ENCODE measurements around the gene NMB.
"Not testable (repeated sequence)": the region's sequence is repeated elsewhere in the genome, so short reads cannot be mapped to it uniquely, and the experiment has no call there.

The NMB gene

GRCh38 chr15:84653584-84653909 lies 4.5 kb downstream of the NMB start:
- H3K4me1 Mint-ChIP-seq = peaks cover 43% of the 10 kb centered on the region
- H3K9me3 Mint-ChIP-seq = no peaks in the 10 kb centered on the region
- H3K4me3 Mint-ChIP-seq = peak overlapping the region; percentile 90
- ATAC-seq (replicated peaks; ENCODE audit: extremely low read depth, poor library complexity, severe bottlenecking) (no peak), DNase-seq (ENCODE audit: low spot score in 2 of 2) (no peak)
- no peaks in the 10 kb centered on the region for H3K27me3 Mint-ChIP-seq
- H3K27ac Mint-ChIP-seq (ENCODE audit: low read depth) = peak overlapping the region; percentile 92
- H3K36me3 Mint-ChIP-seq (ENCODE audit: insufficient read depth) = peaks cover 28% of the 10 kb centered on the region

GRCh38 chr15:84649706-84650105 lies 8.3 kb downstream of the NMB start:
- H3K4me3 Mint-ChIP-seq = no peak overlapping the region
- no peak for ATAC-seq (replicated peaks; ENCODE audit: extremely low read depth, poor library complexity, severe bottlenecking)
- H3K9me3 Mint-ChIP-seq = no peaks in the 10 kb centered on the region
- H3K27me3 Mint-ChIP-seq = no peaks in the 10 kb centered on the region
- no peak overlapping the region for H3K27ac Mint-ChIP-seq (ENCODE audit: low read depth)
- H3K36me3 Mint-ChIP-seq (ENCODE audit: insufficient read depth) = peaks cover 52% of the 10 kb centered on the region
- DNase-seq (ENCODE audit: low spot score in 2 of 2) = no peak
- peaks cover 40% of the 10 kb centered on the region for H3K4me1 Mint-ChIP-seq

GRCh38 chr15:84648539-84648938 lies 9.5 kb downstream of the NMB start:
- Mint-ChIP-seq H3K4me3 (no peak overlapping the region), H3K9me3 (no peaks in the 10 kb centered on the region), H3K4me1 (peaks cover 31% of the 10 kb centered on the region), H3K36me3 (ENCODE audit: insufficient read depth) (peaks cover 50% of the 10 kb centered on the region), H3K27me3 (no peaks in the 10 kb centered on the region), H3K27ac (ENCODE audit: low read depth) (peak overlapping the region; percentile 50)
- ATAC-seq (replicated peaks; ENCODE audit: extremely low read depth, poor library complexity, severe bottlenecking) (no peak), DNase-seq (ENCODE audit: low spot score in 2 of 2) (no peak)

GRCh38 chr15:84647726-84648125 lies 10.3 kb downstream of the NMB start:
- no peak overlapping the region for H3K4me3 Mint-ChIP-seq
- H3K27ac Mint-ChIP-seq (ENCODE audit: low read depth) = no peak overlapping the region
- H3K27me3 Mint-ChIP-seq = no peaks in the 10 kb centered on the region
- H3K4me1 Mint-ChIP-seq = peaks cover 28% of the 10 kb centered on the region
- ATAC-seq (replicated peaks; ENCODE audit: extremely low read depth, poor library complexity, severe bottlenecking) = no peak
- H3K36me3 Mint-ChIP-seq (ENCODE audit: insufficient read depth) = peaks cover 59% of the 10 kb centered on the region
- DNase-seq (ENCODE audit: low spot score in 2 of 2) = no peak
- H3K9me3 Mint-ChIP-seq = no peaks in the 10 kb centered on the region

- no peak overlapping the region for H3K27ac Mint-ChIP-seq (ENCODE audit: low read depth)
- ATAC-seq (replicated peaks; ENCODE audit: extremely low read depth, poor library complexity, severe bottlenecking) = no peak
- peaks cover 21% of the 10 kb centered on the region for H3K4me1 Mint-ChIP-seq
- H3K36me3 Mint-ChIP-seq (ENCODE audit: insufficient read depth) = peaks cover 65% of the 10 kb centered on the region
- no peak for DNase-seq (ENCODE audit: low spot score in 2 of 2)
- no peaks in the 10 kb centered on the region for H3K9me3 Mint-ChIP-seq
- no peaks in the 10 kb centered on the region for H3K27me3 Mint-ChIP-seq
- H3K4me3 Mint-ChIP-seq = no peak overlapping the region
These were observed 12.0 kb downstream of the NMB start for GRCh38 chr15:84645997-84646396.

- peaks cover 64% of the 10 kb centered on the region for H3K36me3 Mint-ChIP-seq (ENCODE audit: insufficient read depth)
- no peak for ATAC-seq (replicated peaks; ENCODE audit: extremely low read depth, poor library complexity, severe bottlenecking)
- no peak for DNase-seq (ENCODE audit: low spot score in 2 of 2)
These were observed 12.5 kb downstream of the NMB start for GRCh38 chr15:84645496-84645895.

GRCh38 chr15:84643838-84644237 lies 14.2 kb downstream of the NMB start:
- peaks cover 66% of the 10 kb centered on the region for H3K36me3 Mint-ChIP-seq (ENCODE audit: insufficient read depth)
- H3K27me3 Mint-ChIP-seq = no peaks in the 10 kb centered on the region
- no peak for ATAC-seq (replicated peaks; ENCODE audit: extremely low read depth, poor library complexity, severe bottlenecking)
- no peaks in the 10 kb centered on the region for H3K9me3 Mint-ChIP-seq
- DNase-seq (ENCODE audit: low spot score in 2 of 2) = no peak
- H3K27ac Mint-ChIP-seq (ENCODE audit: low read depth) = no peak overlapping the region
- no peak overlapping the region for H3K4me3 Mint-ChIP-seq
- H3K4me1 Mint-ChIP-seq = peaks cover 15% of the 10 kb centered on the region

More at GRCh38 chr15:84645496-84645895, 12.5 kb downstream of the NMB start:
- no peak overlapping the region for H3K4me3 Mint-ChIP-seq
- H3K27me3 Mint-ChIP-seq = no peaks in the 10 kb centered on the region
- H3K9me3 Mint-ChIP-seq = no peaks in the 10 kb centered on the region
- peaks cover 21% of the 10 kb centered on the region for H3K4me1 Mint-ChIP-seq
- no peak overlapping the region for H3K27ac Mint-ChIP-seq (ENCODE audit: low read depth)

GRCh38 chr15:84642640-84643039 lies 15.4 kb downstream of the NMB start:
- not testable (repeated sequence) for ATAC-seq (replicated peaks; ENCODE audit: extremely low read depth, poor library complexity, severe bottlenecking); DNase-seq (ENCODE audit: low spot score in 2 of 2); H3K4me1 Mint-ChIP-seq; H3K27me3 Mint-ChIP-seq; H3K9me3 Mint-ChIP-seq; H3K4me3 Mint-ChIP-seq; H3K27ac Mint-ChIP-seq (ENCODE audit: low read depth)
- H3K36me3 Mint-ChIP-seq (ENCODE audit: insufficient read depth) = peaks cover 66% of the 10 kb centered on the region

- not testable (repeated sequence) for H3K4me1 Mint-ChIP-seq; ATAC-seq (replicated peaks; ENCODE audit: extremely low read depth, poor library complexity, severe bottlenecking); H3K27ac Mint-ChIP-seq (ENCODE audit: low read depth); DNase-seq (ENCODE audit: low spot score in 2 of 2); H3K4me3 Mint-ChIP-seq; H3K9me3 Mint-ChIP-seq; H3K27me3 Mint-ChIP-seq
- peaks cover 64% of the 10 kb centered on the region for H3K36me3 Mint-ChIP-seq (ENCODE audit: insufficient read depth)
These were observed 16.1 kb downstream of the NMB start for GRCh38 chr15:84641871-84642270.

- DNase-seq (ENCODE audit: low spot score in 2 of 2) = no peak
- Mint-ChIP-seq H3K27me3 (no peaks in the 10 kb centered on the region), H3K4me1 (peaks cover 24% of the 10 kb centered on the region), H3K9me3 (no peaks in the 10 kb centered on the region), H3K4me3 (no peak overlapping the region), H3K36me3 (ENCODE audit: insufficient read depth) (peaks cover 59% of the 10 kb centered on the region), H3K27ac (ENCODE audit: low read depth) (peak overlapping the region; percentile 10)
- no peak for ATAC-seq (replicated peaks; ENCODE audit: extremely low read depth, poor library complexity, severe bottlenecking)
These were observed 19.9 kb downstream of the NMB start for GRCh38 chr15:84638103-84638502.

GRCh38 chr15:84634228-84634837 lies 23.7 kb downstream of the NMB start:
- DNase-seq (ENCODE audit: low spot score in 2 of 2) = no peak
- Mint-ChIP-seq H3K27ac (ENCODE audit: low read depth) (peak overlapping the region; percentile 73), H3K9me3 (no peaks in the 10 kb centered on the region), H3K27me3 (no peaks in the 10 kb centered on the region), H3K4me1 (peaks cover 40% of the 10 kb centered on the region), H3K4me3 (peak overlapping the region; percentile 86), H3K36me3 (ENCODE audit: insufficient read depth) (peaks cover 41% of the 10 kb centered on the region)
- ATAC-seq (replicated peaks; ENCODE audit: extremely low read depth, poor library complexity, severe bottlenecking) = no peak

- H3K36me3 Mint-ChIP-seq (ENCODE audit: insufficient read depth) = peaks cover 36% of the 10 kb centered on the region
- no peaks in the 10 kb centered on the region for H3K9me3 Mint-ChIP-seq
These were observed 24.4 kb downstream of the NMB start for GRCh38 chr15:84633311-84634227.

GRCh38 chr15:84631706-84632272 lies 26.2 kb downstream of the NMB start:
- peaks cover 40% of the 10 kb centered on the region for H3K4me1 Mint-ChIP-seq
- ATAC-seq (replicated peaks; ENCODE audit: extremely low read depth, poor library complexity, severe bottlenecking) = no peak

More at GRCh38 chr15:84633311-84634227, 24.4 kb downstream of the NMB start:
- DNase-seq (ENCODE audit: low spot score in 2 of 2) = peak; percentile 46 to 48
- Mint-ChIP-seq H3K4me3 (peak overlapping the region; percentile 86), H3K27me3 (no peaks in the 10 kb centered on the region), H3K27ac (ENCODE audit: low read depth) (peak overlapping the region; percentile 73), H3K4me1 (peaks cover 40% of the 10 kb centered on the region)
- ATAC-seq (replicated peaks; ENCODE audit: extremely low read depth, poor library complexity, severe bottlenecking) = peak; percentile 50

More at GRCh38 chr15:84631706-84632272, 26.2 kb downstream of the NMB start:
- H3K27me3 Mint-ChIP-seq = no peaks in the 10 kb centered on the region
- H3K4me3 Mint-ChIP-seq = peak overlapping the region; percentile 86
- DNase-seq (ENCODE audit: low spot score in 2 of 2) = no peak
- peaks cover 24% of the 10 kb centered on the region for H3K36me3 Mint-ChIP-seq (ENCODE audit: insufficient read depth)
- no peaks in the 10 kb centered on the region for H3K9me3 Mint-ChIP-seq
- H3K27ac Mint-ChIP-seq (ENCODE audit: low read depth) = peak overlapping the region; percentile 93
